ENCODE results near the gene RHOC.

The RHOC gene

DNA sequence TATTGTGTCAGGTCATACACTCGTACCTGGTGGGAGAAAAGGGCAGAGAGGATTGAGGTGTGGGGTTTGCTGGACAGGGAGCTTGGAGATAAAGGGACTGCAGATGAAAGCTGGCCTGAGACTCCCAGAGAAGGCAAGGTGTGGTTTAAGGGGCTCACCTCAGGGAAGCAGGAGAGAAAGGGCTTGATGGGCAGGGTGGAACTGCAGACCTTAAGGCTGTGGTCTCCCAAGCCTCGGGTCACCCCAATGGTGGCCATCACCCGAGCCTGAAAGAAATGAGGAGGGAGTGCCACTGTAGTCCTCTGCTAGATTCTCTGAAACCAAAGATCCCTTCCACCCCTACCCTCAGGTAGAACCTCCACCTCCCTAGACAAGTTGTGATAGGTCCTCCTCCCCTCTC is 3.7 kb upstream of the RHOC start:
- ChIA-PET POLR2A (no interaction called here), CTCF (interaction anchor here (0.7 to 1.0 kb wide), 3 partner anchors 8 to 319 kb away, joined by 3 to 6 read pairs (median 4); a partner anchor contains a TSS)
- Histone ChIP-seq H3K9me3 (ENCODE audit: control insufficient read depth, insufficient read depth, low read depth, low read length) (no peaks in the 10 kb centered on the region), H3K4me1 (ENCODE audit: control insufficient read depth, insufficient read depth, low read length) (peaks cover 3% of the 10 kb centered on the region; the same call in 1 of the 2 replicates), H3K4me3 (ENCODE audit: low read depth, low read length) (no peak overlapping the region), H3K36me3 (ENCODE audit: control insufficient read depth in 2 of 2, insufficient read depth in 1 of 2, low read length in 2 of 2) (peaks cover 0 to 3% of the 10 kb centered on the region in 2 experiments; a peak in 1 of 3 replicates), H3K27ac (ENCODE audit: extremely low read depth, low read depth, low read length) (no peak overlapping the region)
- TF ChIP-seq ATF2 (tag by site-specific recombination; IDR thresholded peaks at IDR 0.05; ENCODE audit: low read depth) (no peak), ZNF610 (tag by site-specific recombination; IDR thresholded peaks at IDR 0.05; ENCODE audit: borderline replicate concordance) (no peak), ZNF426 (tag by site-specific recombination; IDR thresholded peaks at IDR 0.05) (no peak), ZNF514 (tag by site-specific recombination; IDR thresholded peaks at IDR 0.05) (no peak), MEIS1 (CRISPR knock-in tag; IDR thresholded peaks at IDR 0.05; ENCODE audit: borderline replicate concordance) (no peak), ZBTB1 (tag by site-specific recombination; IDR thresholded peaks at IDR 0.05) (no peak), ZNF664 (tag by site-specific recombination; IDR thresholded peaks at IDR 0.05) (no peak), ZNF24 (tag by site-specific recombination; IDR thresholded peaks at IDR 0.05) (no peak), ZSCAN23 (tag by site-specific recombination; IDR thresholded peaks at IDR 0.05) (no peak), ZNF146 (tag by site-specific recombination; IDR thresholded peaks at IDR 0.05) (no peak), TCF7L2 (IDR thresholded peaks at IDR 0.05; ENCODE audit: borderline replicate concordance, low read depth, low read length) (no peak), ZSCAN5A (tag by site-specific recombination; IDR thresholded peaks at IDR 0.05) (no peak), ZNF148 (tag by site-specific recombination; IDR thresholded peaks at IDR 0.05; ENCODE audit: borderline replicate concordance) (no peak), BCL11B (tag by site-specific recombination; IDR thresholded peaks at IDR 0.05; ENCODE audit: low read depth) (no peak), ZNF391 (tag by site-specific recombination; IDR thresholded peaks at IDR 0.05; ENCODE audit: borderline replicate concordance, low read depth) (no peak)

GRCh38 chr1:112710159-112710558 is 3.2 kb upstream of the RHOC start:
- H3K4me1 ChIP-seq (ENCODE audit: control insufficient read depth, insufficient read depth, low read length) = peaks cover 3% of the 10 kb centered on the region; the same call in 1 of the 2 replicates
- peaks cover 0 to 3% of the 10 kb centered on the region in 2 experiments; a peak in 1 of 3 replicates for H3K36me3 ChIP-seq (ENCODE audit: control insufficient read depth in 2 of 2, insufficient read depth in 1 of 2, low read length in 2 of 2)
- no peak for TF ChIP-seq SP7 (tag by site-specific recombination; IDR thresholded peaks at IDR 0.05)
- no peak for TF ChIP-seq ZNF501 (tag by site-specific recombination; IDR thresholded peaks at IDR 0.05)
- no peak for TF ChIP-seq ZNF223 (tag by site-specific recombination; IDR thresholded peaks at IDR 0.05)
- TF ChIP-seq ZBTB20 (tag by site-specific recombination; IDR thresholded peaks at IDR 0.05) = no peak
- TF ChIP-seq ZFHX2 (tag by site-specific recombination; conservative IDR thresholded peaks at IDR 0.05) = no peak
- TF ChIP-seq ZNF610 (tag by site-specific recombination; IDR thresholded peaks at IDR 0.05; ENCODE audit: borderline replicate concordance) = no peak
- TF ChIP-seq ZNF341 (tag by site-specific recombination; IDR thresholded peaks at IDR 0.05; ENCODE audit: low read depth) = no peak
- no peak for TF ChIP-seq BCL11B (tag by site-specific recombination; IDR thresholded peaks at IDR 0.05; ENCODE audit: low read depth)
- TF ChIP-seq ZNF10 (tag by site-specific recombination; IDR thresholded peaks at IDR 0.05) = no peak
- no peak for TF ChIP-seq ZSCAN16 (tag by site-specific recombination; IDR thresholded peaks at IDR 0.05)
- TF ChIP-seq SCRT1 (tag by site-specific recombination; IDR thresholded peaks at IDR 0.05; ENCODE audit: borderline replicate concordance) = no peak
- ChIA-PET CTCF (interaction anchor here (0.7 to 3.0 kb wide), 6 partner anchors 8 to 319 kb away, joined by 3 to 20 read pairs (median 4); a partner anchor contains a TSS), POLR2A (interaction anchor here (1.3 kb wide), 1 partner anchor 246 kb away, joined by 3 read pairs; no protein-coding TSS in a partner anchor)
- no peaks in the 10 kb centered on the region for H3K9me3 ChIP-seq (ENCODE audit: control insufficient read depth, insufficient read depth, low read depth, low read length)
- H3K4me3 ChIP-seq (ENCODE audit: low read depth, low read length) = no peak overlapping the region
- no peak overlapping the region for H3K27ac ChIP-seq (ENCODE audit: extremely low read depth, low read depth, low read length)

Measured in HEK293 (cell line).